Stimulated activated CD8-positive, alpha-beta memory T cell treated with anti-CD3 and anti-CD28 coated beads, Interleukin-4, amount 100 ng/mL, for 24 hours (primary cell): ENCODE results near the gene CREB5.
"Not testable (repeated sequence)": the region's sequence is repeated elsewhere in the genome, so short reads cannot be mapped to it uniquely, and the experiment has no call there.

Experiments
- DNase-seq: peaks from one replicate; pipeline ENCODE4 v3.0.0-alpha.2; 2020; ENCODE audit warnings: low read depth

Gene CREB5

DNA sequence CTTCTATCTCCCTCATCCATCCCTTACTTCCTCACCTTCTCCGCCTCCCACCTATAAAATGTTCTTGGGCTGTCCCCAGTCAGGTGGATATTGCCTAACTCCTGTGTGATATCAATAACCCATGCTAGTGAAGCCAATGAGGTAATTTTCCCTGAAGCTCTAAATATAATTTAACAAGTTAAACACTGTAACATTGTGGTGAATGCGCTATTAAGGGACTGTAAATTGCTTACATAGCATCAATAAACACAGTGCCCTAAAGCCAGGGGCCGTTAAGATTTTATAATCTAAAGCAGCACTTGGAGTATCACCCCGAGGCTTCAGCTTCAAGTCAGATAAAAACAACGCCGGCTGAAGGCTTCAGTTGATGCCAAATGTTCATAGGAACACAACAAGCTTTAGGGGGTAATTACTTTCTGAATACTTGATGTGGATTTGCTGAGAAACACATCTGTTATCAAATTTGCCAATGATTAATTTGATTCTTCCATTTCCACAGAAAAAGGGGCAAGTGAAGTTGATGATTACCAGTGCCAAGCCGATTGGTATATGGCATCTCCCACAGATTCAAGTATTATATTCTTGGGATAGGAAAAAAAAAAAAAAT lies 138.4 kb downstream of the CREB5 start:
- no peak for DNase-seq

DNA sequence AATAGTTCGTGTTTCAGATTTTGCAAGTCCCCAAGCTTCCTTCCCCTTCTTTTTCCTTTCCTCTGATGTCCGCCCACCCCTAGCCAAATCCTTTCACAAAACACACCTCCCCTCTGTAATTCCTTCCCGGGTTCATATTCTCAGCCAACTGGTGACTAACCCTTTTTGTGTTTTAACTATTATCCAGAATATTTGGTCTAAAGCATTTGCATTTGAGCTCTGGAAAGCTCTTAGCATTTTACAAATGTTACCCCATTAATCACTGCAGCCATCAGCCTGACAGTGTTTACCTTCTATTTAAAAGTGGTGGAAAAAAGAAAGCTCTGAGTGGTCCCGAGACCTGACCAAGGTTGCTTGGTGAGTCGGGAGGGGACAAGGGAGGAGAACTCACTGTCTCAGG lies 139.0 kb downstream of the CREB5 start:
- DNase-seq, result no peak

DNA sequence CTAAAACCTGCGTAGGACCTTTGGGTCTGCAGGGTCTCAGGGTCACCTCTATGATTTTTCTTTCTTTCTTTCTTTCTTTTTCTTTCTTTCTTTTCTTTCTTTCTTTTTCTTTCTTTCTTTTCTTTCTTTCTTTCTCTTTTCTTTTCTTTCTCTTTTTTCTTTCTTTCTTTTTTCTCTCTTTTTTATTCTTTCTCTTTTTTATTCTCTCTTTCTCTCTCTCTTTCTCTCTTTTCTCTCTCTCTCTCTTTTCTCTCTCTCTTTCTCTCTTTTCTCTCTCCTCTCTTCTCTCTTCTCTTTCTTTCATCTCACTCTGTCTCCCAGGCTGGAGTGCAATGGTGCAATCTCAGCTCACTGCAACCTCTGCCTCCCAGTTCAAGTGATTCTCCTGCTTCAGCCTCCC lies 139.4 kb downstream of the CREB5 start:
- not testable (repeated sequence) for DNase-seq

DNA sequence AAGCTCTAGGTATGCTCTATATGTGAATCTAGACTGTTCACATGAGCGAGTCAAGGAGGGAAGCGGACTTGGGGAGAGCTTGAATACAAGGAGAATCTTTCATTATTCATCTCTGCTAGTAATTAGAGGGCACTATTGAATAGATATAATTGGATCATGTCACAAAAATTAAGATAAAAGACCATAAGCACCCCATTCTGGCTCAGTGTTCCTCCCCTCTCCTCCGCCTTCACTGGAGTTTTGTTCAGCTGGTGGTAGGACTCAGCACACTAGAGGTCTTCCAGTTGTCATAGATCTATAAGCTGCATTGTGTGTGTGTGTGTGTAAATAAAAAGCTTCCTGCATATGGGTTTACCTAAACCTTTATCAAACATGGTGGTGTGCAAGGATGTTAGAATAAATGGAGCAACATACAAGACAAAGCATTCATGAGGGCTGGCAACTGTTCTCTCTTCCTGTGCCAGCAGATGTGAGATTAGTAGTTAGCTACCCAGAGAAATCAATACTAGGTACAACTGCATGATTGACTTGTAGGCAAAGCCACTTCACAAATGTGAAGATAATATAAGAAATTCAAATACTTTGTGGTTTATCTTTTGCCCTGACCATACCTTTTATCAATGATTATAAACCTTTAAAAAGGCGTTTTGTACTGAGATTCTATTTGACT lies 142.6 kb downstream of the CREB5 start:
- no peak for DNase-seq

DNA sequence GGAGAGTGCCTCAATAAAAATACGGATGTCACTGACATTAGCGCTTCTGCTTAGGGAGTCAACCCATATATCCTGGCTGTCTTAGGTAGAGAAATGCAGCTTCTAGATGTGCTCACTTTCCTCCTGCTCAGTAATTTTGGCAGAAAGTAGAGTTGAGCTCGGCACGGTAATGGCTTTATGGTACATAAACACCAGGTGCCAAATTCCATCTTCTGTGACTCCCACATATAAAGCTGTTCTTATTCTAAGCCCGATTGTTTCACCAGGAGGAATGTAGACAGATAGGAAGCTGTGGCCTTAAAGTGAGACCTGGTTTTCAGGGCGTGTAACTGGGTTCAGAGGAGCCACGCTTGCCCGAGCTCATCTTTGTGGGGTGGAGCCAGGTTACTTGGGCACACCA lies 143.7 kb downstream of the CREB5 start:
- no peak for DNase-seq

DNA sequence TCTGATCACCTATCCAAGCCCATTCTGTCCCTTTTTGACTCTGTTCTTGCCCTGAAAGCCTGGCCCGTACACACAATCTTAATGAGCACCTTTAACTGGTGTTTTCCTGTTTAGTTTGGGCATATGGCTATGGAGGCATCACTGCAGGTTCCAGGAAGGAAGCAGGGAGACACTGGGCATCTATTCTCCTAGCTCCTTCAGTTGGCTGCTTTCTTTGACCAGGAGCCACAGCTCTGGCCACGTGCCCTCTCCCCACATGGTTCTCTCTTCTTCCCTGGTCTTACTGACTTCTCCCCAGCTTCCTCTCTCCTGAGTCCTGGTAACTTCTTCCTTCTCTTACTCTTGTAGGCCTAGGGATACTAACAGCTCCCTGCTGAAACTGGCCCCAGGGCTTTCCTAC lies 144.4 kb downstream of the CREB5 start:
- no peak for DNase-seq

DNA sequence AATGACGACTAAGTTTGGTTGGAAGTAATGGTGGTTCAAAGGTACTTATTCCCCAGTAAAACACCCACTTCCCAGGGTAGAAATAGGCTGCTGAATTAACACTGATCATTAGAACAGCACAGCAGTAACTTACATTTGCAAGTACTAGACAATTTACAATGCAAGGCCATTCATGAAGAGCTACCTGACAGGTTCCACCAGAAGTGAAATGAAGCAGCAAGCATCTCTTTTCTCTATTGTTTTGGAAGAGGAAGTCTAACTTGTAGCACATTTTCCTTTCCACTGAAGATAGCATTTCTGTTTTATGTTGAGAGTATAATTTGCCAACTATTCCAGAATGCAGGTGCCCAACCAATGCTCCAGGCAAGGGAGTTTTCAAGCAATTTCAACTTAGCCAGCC lies 145.9 kb downstream of the CREB5 start:
- no peak for DNase-seq

DNA sequence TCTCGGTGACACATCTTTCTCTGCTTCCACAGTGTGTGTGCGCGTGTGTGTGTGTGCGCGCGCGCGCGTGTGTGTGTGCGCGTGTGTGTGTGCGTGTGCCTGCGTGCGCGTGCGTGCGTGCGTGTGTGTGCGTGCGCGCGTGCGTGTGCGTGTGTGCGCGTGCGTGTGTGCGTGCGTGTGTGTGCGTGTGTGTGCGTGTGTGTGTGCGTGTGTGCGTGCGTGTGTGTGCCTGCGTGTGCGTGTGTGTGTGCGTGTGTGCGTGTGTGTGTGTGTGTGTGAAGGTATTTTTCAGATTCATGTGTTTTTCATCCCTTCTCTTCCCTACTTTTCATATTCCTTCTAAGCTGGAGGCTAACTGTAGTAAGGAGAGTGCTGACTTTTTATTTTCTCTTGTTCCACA lies 148.4 kb downstream of the CREB5 start:
- no peak for DNase-seq

DNA sequence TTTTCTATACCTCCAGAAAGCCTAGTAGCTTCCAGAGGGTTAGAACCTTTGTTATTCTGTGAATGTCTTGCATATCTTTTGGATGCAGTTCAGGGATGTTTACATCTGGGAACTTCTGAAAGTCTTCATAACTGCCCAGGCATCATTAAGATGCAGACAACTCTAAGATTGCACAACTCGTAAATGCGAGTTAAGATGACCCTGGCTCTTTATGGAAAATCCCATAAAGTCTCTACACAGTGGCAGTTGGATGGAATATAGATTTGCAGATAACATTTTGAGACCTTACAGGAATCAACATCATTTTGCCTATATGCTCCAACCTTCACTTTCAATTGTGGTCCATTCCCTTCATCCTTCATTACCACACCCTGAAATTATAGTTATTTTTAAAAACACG lies 151.7 kb downstream of the CREB5 start:
- DNase-seq, result no peak

DNA sequence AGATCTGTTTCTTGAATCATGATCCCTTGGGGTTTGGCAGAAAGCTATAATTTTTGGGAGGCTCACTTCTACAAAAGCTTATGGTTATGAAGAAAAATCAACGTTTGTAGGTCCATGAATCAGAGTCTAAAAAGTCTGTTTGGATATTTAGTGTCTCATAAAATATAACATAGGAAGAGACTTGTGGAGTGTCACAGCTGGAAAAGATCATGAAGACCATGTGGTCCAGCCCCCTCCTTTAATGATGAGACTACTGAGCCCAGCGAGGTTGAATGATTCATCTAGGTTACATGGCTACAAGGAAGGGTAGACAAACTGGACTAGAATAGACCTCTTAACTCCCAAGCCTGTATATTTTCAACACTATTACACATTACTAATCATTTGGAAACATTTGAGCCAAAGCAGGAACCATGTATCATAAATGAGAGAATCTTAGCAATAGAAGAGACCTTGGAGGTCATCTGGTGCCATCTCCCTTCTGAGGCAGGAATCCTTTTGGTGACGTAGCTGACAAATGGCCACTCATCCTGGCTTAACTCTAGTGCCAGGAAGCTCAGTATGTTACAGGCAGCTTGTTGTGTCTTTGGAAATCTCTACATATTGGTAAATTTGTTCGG lies 152.5 kb downstream of the CREB5 start:
- no peak for DNase-seq

DNA sequence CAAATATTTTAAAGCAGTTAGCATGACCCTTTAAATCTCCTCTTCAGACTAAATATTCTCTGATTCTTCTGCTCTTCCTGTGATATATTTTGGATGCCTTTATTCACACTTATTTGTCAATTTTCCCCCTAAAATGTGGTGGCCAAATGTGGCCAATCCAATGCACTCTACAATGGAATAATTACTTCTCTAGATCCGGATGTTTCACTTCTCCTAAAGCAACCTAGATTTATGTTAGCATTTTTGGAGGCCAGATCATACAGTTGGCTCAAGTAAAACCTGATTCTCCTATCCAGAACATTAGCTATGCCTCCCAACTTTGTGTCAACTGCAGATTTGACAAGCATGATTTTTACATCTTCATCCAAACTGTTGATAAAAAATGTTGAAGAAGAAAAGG lies 153.7 kb downstream of the CREB5 start:
- no peak for DNase-seq

DNA sequence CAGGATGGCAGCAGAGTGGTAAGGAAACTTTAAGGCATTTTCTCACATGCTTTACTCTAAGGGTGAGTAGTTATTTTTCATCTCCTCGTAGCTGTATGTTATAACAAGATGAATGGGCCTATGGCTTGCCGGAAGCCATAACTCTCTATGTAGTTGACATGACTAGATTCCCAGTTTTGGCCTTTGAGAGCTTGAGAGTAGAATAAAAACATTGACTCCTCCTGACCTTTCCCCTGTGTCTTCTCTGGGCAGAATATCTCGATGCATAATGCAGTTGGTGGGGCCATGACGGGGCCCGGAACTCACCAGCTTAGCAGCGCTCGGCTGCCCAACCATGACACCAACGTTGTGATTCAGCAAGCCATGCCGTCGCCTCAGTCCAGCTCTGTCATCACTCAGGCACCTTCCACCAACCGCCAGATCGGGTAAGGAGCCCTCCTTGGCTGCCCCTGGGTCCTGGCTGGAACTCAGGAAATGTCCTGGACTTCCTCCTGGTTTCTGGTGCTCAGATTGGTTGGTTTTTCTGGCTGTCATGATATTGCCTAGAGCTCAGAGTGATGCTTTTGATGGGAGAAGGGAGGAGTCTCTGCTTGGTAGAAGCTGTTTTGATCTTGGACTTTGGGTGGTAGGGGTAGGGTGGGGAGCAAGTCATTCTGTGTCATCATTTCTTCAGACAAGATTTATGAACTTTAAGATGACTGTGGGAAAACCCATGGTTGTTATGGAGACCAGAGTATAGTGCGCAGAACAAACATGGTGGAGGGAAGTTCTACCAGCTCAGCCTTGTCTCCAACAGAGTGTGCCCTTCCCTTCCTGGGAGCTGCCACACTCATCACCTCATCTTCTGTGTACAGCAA lies 158.0 kb downstream of the CREB5 start:
- no peak for DNase-seq

DNA sequence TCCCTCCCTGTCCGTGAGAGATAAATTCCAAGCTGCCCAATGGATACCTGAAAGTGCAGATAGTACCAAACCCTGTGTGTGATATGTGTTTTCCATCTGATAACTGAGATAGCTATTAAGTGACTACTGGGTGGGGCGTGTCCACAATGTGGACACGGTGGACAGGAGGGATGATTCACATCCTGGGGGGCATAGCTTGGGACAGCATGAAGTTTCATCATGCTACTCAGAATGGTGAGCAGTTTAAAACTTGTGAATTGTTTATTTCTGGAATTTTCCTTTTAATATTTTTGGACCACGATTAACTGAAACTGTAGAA lies 158.6 kb downstream of the CREB5 start:
- no peak for DNase-seq

DNA sequence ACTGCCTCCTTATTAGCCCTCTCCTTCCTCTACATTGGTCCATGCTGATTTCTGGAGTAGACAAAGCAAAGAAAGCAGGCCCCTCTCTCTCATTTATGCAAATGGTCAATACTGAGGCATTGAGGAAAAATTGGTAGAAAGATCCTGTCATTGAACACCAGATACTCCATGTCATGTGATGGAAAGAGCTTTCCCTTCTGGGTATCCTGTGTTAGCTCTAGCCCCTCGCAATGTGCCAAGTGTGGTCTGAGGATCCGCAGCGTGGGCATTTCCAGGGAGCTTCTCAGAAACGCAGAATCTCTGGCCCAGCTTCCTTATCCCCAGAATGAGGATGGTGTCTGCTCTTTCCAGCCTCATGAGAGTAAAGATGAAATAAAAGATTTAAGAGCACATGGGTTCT lies 159.1 kb downstream of the CREB5 start:
- DNase-seq, result no peak

DNA sequence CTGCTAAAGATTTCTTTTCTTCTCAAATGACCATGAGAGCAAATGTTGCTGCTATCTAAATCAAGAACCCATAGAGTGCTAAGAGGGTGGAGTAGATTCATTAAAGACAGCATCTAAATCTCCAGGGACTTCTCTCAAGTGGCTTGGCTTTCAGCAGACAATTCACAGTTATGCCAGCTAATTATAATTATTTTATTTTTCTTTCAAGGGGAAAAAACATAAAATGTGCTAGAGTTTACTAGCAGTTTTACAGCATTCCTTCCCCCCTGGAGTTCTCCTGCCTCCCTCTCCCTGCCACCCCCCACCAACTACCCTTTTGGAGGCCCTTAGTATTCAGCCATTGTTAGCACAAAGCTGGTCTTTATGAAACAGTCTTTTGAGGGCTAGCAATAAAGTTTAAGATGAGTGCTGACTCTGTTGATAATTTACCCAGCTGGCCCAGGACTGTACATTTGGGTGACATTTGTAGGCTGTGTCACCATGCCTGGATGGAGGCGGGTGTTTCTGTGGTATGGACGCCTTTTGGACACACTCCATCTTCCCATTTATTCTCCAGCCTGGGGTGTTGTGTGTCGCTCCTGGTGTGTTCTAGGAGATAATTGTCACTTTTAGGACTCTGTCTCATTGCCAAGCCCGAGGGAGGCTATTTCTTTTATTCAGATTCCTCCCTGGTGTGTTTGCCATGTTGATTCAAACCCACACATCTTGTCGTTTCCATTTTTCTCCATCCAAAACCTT lies 160.2 kb downstream of the CREB5 start:
- no peak for DNase-seq

DNA sequence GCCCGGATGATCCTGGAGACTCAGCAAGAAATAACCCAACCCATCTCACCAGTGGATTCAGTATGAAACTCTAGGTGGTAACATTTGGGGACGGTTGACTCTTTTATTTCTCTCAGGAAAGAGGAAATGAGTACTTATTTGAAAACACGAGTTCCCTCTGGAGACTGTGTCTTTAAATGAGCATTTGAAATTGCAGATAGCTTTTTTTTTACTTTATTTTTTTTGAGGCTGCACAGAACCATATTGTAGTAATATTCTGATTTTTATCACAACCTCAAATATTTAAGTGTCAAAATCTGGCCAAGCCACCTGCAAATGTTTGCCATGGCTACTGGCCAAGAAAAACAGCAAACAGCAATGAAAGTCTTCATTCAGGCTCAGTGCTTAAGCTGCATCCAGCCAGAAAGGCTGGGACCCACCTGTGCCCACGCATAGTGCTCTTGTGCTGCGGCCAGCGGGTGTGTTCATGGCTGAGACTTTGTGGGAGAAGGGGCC lies 160.8 kb downstream of the CREB5 start:
- DNase-seq, result no peak

DNA sequence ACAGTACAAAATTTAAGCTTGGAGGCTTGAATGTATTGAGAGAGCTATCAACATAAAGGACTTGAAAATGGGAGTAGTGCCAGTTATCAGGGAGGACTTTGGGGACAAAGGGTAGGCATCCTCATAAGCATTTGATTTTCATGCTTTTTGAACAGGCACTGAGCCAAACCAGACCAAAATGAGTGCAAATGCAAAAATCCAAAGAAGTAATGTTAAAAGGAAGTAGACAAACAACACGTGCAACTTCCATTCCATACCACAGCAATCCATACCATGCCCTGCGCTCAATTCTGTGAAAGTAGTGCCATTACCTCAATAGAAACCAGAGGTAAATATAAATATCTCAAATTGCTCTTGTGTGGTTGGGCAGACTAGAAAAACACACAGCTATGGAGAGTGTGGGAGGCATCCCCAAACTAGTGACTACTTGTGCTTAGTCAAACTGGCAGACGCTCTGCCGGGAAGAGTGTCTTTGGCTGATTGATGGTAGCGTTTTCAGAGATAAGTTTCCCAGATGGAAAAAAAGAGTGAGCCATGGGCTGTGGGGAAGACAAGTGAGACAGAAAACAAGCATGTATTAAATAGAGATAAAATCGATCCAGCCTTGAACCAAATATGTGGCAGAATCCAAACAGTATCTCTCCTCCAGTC lies 161.5 kb downstream of the CREB5 start:
- no peak for DNase-seq

DNA sequence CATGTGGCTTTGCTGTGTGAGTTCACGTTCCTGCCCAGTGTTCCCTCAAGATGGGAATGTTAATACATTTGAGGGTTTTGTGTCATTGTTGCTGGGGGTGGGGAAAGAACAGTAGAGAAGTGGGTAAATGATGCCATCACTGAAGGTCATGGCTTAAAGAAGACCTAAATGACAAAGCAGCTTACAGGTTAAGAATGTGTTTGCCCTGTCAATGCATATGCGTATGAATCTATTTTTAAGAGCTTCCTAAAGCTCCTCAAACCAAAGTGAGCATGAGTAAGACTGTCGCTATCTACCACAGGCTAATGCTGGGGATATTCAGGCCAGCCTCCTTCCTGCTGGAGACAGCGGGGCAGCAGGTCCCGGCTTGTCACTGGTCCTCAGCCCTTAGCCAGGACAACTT lies 162.9 kb downstream of the CREB5 start:
- DNase-seq, result no peak

DNA sequence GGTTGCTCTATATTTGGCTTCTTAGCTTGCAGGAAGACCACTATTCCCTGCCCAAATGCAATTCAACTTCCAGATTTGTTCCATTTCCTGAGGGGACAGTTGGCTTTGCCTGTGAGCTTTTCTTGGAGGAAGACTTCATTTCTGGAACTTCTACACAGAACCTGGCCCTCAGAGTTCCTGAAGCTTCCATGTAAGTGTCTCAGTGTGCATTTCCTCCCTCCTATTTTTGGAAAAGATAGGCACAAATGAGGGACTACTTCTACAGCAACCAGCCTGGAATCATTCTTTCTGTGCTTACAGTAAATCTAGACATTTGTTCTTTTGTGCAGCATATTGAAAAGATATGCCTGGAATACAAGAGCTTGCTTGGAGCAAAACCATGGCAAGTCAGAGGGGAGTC lies 164.3 kb downstream of the CREB5 start:
- DNase-seq, result no peak

DNA sequence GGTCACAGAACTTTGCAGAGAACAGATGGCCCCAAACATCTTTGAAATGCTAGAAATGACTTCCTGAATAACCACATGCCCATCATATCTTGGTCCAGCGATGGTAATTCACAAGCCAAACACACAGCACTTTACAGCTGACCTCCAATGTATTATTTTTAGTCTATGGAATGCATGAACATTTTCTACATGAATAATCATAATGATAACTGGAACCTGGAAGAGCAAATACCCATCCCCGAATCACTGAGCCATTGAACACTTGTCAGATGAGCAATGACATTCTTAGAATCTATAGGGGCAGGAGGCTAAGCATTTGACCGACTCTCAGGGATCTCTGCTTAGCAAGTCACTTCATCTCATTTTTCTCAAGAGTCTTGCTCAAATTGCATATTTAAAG lies 167.3 kb downstream of the CREB5 start:
- DNase-seq, result no peak

DNA sequence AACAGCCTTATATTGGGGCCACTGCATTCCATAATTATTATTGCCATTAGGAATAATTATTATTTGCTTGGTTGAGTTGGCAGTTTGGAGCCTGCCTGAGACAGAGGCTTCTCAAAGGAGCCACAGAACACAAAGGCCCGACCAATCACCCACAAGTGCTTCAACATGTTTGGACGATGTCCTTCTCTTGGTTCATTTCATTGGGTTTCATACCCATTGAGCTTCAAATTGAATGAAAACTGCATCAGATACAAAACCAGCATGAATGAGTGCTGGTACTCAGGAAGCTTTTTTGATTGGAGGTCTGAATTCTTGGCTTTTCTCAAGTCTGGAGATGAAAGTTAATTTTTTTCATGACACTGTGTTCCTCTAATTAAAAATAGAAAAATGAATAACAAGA lies 168.3 kb downstream of the CREB5 start:
- no peak for DNase-seq

DNA sequence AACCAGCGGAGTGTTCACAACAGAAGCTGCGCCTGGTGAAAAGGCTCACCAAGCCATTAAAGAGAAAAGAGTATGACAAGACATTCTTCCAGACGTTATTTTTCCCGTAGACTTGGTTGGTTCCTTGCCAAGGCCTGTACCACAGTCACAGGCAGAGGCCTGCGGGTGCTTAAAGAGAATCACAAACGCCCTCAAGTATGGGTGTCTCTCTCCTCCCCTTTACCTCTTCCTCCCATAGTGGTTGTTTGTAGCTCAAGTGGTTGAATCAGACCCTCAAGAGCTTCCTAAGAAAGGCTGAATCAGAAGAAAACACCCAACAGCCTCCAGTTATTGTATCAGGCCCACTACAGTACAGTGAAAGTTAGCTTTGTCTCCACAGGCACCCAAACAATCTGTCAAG lies 169.0 kb downstream of the CREB5 start:
- DNase-seq, result no peak
